Eye (tissue), 1 donor: ENCODE data around the gene CLK4.
A peak's percentile ranks its signal among the peaks of the same experiment; 100 is the strongest.

Source experiments
- DNase-seq: peaks from one replicate; pipeline ENCODE4 v3.0.0-alpha.2; 2015

Gene CLK4

DNA sequence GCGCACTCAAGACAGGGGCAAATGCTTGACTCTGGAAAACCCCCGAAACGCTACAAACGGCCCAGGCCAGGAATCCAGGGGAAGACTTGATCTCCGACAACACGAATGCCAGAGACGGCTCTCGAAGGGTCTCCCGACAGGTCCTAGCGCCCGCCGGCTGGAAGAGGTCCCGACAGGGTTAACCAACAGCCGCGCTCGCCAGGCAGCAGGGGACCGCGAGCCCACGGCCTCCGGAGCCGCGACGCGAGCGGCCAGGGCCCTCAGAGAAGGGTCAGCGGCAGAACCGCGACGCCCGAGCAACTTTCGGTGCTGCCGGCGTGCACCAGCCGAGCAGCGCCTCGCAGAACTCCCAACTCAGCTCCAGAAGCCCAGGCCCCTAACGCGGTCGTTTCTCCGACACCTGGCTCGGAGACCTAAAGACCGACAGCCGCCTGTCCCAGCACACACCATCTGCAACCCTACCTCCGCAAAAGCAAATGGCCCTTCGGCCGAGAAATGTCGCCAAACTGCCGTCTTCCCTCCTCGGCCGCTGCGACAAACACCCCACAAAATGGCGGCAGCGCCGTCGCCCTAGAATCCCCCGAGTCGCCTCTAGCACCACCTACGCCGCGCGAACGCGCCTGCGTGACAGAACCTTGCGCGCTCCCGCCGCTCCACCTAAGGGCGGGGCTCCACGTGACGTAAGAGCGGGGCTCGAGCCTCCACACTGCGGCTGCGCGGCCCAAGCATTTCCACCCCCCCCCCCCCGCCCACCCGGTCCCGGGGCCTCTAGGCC, at the start of gene CLK4:
Gene CLK4, minus strand, starts transcription at position 567 of the 775 bp plus-strand sequence. CDS start 3,634 bp downstream, outside the sequence.
- peak; percentile 98 for DNase-seq

DNA sequence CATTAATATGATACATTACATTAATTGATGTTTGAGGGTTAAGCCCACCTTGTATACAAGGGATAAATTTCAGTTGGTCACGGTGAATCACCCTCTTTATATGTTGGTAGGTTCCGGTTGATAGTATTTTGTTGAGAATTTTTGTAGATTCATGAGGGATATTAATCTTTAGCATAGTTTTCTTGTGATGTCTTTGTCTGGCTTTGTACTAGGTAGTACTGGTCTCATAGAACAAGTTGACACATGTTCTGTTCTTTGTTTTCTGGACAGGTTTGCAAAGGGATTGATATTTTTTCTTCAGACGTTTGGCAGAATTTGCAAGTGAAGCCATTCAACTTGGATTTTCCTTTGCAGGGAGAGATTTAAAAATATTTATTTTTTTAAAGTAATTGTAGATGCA, 49.1 kb upstream of the CLK4 start:
- DNase-seq: no peak

DNA sequence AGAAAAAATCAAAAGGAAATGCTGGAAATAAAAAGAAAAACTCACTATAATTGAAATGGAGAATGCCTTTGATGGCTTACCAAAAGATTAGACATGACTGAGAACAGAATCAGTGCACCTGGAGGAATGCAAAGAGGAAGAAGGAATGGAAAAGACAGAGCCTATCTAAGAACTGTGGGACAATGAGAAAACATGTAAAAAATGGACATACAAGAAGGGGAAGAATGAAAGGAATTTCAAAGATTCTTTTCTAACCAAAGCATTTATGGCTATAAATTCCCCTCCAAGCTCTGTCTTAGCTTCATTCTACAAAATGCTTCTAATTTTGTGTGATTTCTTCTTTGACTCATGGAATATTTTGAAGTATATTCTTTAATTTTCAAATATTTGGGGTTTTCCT, 47.5 kb upstream of the CLK4 start:
- no peak for DNase-seq

DNA sequence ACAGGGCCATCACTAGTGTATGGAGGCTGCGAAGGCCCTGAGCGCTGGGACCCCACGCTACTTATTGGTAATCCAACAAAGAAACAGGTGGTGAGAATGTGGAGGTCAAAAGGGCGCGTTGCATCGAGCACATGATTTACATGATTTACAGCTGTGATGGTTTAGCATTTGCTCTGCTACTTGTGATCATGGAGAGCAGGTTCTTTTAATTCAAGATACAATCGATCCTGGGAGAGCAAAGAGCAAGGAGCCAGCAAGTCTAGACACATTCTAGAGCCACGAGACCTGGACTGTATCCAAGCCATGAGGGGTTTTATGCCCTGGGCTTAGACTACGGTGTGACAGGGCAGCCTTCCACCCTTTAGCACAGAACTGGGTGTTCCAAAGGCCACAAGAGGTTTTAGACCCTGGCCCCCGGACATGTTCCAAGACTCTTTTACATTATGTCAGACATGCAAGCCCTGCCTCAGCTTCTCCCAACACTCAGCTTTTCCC, 47.0 kb upstream of the CLK4 start:
- DNase-seq: no peak

DNA sequence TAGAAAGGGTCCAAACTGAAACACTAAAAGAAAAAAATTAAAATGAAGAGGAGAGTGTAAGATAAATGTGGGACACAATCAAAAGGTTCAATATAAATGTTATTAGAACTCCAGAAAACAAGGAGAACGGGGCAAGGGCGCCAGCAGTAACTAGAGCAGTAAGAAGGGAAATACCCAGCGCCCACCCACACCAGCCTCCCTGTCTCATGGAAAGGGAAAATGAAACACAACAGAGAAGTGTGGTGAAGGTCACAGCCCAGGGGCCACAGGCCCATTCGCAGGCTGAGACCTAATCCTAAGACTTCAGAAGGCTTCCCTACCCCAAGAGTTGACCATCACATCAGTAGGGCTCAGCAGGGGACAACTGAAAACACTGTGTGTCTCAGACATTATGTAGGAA, 45.8 kb upstream of the CLK4 start:
- DNase-seq: no peak

DNA sequence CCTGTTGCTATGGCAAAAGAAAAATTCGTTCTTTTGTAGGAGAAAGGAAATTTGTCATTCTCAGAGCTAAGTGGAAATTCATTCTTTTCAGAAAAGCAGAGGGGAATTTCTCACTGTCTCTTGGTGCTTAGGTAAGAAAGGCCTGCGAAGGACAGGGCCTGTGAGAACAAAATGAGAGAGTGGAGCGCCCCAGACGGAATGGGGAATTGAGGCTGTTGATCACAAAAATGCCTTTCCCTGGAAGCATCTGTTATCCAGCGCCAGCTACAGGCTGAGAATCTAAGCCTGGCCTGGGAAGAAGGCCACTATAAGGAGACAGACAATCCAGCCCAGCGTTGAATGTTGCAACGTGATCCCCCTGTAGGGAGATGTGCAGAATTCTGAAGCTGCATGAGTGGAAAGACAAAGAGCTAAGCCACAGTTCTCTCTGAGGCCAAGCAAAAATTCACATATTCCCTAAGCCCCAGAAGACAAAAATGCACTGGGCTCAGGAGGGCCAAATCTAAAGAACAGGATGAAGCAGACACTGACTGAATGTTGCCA, 44.8 kb upstream of the CLK4 start:
- DNase-seq: peak; percentile 21

DNA sequence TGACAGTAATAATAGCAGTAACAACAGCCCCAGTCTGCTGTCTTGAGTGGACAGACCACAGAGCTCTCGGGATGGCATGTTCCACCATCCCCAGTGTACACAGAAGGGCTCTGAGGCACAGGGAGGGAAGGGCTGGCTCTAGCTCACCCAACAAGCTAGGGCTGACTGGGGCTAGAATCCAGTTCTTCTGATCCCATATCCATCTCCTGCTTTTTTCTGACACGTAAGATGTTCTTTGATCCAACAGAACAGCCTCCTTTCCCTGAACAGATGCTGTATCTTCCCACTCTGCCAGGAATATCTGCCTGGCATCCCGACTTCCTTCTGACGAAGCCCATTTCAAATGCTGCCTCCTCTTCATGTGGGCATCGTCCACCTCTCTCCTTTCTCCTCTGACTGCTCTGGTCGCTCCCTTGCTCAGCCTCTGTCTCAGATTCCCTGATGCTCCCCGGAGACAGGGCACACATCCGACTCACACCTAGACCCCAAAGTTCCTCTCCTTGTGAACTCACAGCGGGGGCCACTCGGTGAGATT, 43.6 kb upstream of the CLK4 start:
- no peak for DNase-seq

DNA sequence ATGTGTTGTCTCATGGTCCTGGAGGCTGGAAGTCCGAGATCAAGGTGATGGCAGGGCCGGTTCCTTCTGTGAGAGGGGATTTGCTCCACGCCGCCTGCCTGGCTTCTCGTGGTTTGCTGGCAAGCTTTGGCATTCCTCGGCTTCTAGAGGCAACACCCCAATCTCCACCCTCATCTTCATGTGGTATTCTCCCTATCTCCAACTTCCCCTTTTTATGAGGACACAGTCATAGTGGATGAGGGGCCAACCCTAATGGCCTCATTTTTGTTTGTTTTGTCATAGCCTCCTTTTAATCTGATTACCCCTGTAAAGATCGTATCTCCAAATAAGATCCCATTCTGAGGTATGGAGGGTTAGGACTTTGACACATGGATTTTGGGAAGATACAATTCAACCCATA, 41.7 kb upstream of the CLK4 start:
- no peak for DNase-seq

DNA sequence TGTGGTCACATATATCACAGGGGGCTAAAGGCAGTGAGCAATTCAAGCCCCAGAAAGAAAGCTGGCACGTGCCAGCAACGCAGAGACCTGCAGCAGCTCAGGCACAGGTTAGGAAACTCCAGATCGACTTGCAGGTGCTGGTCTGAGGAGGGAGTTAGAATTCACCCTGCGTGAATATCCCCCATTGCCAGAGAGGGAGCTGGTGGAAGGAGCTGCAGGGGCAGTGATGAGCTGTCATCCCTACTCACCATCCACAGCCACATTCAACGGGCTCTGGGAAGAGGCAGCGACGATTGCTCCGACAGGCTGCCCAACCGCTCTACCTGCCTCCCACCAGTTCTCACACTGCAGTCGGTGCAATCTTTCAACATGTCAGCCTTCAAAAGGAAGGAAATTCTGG, 40.8 kb upstream of the CLK4 start:
- no peak for DNase-seq

DNA sequence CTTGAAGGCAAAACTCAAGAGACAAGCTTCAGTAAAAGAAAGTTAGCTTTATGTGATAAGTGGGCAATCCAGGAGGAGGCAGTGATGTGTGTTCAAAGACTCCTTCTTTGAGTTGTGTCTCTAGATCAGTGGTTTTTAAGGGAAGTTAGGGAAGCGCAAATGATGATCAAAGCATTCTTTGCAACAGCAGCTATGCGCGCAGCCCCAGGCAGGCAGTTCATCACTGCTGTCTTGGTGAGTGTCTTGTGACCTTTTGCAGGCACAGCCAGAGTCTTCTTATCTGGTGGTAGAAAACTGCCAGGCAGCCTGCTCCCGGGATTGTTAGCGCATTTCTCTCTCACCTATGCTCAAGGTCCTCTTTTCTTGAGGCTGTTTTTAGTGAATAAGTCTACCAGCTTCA, 40.3 kb upstream of the CLK4 start:
- no peak for DNase-seq

DNA sequence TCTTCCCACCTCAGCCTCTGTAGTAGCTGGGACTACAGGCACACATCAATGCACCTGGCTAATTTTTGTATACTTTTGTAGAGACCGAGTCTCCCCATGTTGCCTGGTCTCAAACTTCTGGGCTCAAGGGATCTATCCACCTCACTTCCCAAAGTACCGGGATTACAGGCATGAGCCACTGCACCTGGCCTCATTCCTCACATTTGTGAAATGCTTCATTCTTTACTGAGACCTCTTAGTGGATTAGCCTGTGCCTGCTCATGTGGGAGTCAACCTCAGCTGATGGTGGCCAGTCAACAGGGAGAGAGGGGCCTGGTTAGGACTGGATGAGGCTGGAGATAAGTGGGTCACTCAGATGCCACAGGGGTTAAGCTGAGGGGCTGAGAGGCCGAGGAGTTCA, 37.3 kb upstream of the CLK4 start:
- no peak for DNase-seq

DNA sequence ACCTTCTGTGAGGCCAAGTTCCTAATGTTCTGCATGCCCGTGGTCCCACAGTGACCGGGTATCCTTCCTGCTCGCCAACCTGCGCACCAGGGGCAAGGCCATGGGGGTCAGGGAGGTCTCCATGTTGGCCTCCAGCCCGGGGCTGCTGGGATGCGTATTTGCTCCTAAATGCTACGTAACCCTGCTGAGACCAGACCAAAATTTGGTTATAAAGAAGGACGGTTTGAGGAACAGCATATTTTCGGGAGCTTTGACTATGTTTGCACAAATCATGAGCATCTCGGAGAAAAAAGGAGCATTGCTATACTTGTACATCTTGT, 35.7 kb upstream of the CLK4 start:
- no peak for DNase-seq

DNA sequence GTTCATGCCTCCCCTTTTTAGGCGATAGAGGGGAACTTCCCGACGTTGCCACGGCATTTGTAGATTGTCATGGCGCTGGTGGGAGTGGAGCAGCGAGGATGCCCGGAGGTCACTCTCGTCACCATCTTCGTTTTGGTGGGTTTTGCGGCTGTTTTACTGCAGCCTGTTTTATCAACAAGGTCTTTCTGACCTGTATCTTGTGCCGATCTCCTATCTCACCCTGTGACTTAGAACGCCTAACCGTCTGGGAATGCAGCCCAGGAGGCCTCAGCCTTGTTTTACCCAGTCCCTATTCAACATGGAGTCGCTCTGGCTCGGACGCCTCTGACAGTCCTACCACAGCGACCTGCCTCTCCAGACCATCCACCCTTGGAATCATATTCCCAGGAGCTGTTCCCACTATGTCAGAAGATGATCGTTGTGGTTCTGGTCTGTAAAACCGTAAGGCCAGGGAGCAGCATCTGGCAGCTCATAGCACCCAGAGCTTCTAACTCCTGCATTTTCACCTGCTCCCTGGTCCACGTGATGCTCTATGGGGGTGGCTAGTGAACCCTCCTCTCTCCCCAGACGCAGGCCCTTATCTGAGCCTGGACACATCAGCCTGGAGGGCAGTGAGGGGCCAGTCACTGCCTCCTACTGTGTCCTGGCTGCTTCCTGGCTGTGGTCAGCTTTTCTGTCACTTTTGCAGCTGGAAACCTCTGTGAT, 35.1 kb upstream of the CLK4 start:
- no peak for DNase-seq

DNA sequence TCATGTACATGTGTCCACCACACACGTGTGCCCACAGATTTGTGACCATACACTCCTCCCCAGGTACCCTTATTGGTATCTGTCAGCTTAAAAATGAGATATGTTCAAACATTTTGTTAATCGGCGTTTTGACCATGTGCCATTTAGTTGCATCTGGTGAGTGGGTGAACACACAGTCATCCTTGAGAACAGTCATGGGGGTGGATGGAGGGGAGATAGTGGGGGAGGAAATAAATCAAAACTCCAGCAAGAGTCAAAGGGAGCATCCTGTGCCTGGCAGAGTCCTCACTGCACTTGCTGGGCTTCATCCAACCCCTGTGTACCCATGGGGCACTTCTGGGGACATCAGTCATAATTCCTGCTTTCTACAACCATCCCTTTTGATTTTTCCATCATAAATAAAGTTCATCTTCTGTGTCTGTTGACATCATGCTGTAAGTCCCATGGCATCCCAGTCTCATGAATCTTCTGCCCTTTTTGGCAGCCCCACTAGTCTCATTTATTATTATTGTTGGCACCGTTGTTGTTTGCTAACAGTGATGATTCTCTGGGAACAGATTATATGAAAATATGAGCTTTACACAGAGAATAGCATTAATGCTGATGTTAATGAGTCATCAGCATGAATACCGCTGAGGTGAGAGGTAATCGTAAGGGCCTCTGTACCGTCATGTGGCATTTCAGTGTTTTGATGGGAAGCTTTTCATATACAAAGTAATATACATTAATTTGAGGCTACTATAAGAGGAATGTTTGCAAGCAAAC, 24.4 kb upstream of the CLK4 start:
- no peak for DNase-seq

DNA sequence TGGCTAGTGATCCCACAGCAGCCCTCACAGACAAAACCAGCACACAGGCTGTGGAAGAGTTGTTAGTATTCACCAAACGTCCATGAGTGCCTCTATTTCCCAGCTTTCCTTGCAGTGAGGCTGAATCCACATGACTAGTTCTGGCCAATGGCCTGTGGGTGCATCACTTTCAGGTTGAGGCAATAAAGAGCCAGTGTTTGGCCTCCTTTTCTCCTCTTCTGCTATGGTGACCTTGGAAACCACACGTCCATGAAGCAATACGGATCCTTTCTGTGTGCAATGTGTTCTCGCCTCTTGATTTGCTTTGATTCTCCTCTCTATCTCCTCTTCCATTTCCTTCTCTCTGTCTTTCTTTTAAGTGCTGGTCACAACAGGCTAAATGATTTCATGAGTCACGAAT, 23.4 kb upstream of the CLK4 start:
- DNase-seq: no peak

DNA sequence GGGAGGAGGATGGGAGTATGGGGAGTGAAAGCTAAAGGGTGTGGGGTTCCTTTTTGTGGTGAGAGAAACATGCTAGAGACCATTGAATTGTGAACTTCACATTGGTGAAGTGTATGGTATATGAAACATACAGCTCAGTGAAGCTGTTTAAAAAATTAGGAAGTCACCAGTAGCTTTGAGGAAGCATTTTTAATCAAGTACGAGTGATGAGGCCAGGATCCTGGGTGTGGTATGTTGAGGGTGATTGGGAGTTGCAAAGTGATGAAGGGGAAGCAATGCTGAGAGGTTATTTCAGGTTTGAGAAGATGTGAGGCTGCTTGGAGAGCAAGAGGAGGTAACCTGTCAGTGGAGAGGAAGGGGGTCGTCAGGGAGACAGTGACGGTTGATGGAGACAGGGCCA, 22.7 kb upstream of the CLK4 start:
- no peak for DNase-seq

DNA sequence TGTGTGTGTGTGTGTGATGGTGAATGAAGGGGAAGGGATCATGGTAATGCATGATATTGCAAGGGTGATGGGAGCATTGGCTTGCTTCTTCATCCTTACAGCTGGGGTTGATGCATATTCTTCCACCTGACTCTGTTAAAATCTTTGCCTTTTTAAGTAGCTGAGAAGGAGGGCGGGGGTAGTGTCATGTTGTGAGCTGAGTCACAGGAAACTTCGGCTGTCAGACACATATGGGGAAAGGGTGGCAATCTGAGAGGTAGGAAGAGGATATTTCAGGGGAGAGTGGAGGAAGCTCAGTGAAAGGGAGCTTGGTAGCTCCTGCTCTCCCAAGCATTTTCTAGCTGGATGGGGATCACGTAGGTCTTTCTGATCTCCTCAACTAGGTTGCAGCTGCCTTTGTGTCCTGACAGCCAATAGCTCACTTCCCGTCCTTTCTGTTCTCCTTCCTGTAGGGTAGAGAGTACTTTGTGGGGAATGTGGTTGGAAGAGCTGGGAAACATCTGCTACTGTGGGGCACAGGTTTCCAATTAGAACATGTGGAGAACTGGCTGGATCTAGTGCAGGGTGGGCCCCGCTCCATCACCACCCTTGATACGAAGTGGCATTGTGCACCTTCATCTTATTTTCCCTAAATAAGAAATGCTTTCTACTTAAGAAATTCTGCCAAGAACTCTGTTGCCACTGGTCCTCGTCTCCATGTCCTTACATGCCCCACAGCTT, 18.1 kb upstream of the CLK4 start:
- DNase-seq: no peak

DNA sequence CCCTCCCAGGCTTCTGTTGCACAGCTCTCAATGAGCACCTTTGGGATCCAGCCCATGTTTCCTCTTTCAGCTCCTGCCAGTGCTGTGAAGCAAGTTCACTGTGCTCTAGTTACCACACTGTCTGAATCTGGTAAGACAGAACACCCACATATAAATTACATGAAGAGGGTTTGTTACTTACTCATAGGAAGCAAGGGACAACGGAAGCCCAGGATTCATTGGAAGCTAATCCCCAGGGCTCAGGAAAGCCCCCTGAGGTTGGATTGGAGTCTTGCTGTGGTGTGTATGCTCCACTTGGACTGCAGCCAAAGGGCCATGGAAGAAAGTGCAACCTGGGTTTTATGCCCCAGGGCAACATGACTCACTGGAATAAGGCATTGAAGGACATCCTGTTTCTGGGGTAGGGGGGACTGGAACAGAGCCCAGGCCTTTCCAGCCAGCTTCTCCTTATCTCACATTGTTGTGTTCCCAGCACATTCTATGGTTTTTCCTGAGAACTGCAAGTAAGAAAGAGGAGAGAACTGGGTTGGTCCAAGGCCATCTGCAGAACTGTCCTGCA, 15.6 kb upstream of the CLK4 start:
- peak; percentile 47 for DNase-seq

DNA sequence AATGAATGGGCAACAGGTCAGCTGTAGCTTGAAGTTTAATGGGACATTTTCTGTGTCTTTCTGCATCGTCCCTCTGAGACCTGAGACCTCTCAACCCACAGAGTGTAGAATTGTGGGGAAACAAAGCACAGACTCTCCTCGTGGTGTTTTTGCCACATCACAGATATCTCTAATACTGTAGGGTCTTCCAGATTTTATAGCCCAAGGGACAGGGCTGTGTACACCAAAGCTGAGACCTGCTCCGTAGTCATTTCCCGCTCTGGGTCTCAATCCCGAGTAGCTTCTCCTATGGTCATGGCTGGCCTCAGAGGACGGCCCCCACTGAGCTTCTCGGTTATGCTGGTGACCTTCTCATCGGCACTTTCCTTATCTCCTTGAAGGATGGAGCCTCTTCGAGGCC, 14.9 kb upstream of the CLK4 start:
- DNase-seq: no peak

DNA sequence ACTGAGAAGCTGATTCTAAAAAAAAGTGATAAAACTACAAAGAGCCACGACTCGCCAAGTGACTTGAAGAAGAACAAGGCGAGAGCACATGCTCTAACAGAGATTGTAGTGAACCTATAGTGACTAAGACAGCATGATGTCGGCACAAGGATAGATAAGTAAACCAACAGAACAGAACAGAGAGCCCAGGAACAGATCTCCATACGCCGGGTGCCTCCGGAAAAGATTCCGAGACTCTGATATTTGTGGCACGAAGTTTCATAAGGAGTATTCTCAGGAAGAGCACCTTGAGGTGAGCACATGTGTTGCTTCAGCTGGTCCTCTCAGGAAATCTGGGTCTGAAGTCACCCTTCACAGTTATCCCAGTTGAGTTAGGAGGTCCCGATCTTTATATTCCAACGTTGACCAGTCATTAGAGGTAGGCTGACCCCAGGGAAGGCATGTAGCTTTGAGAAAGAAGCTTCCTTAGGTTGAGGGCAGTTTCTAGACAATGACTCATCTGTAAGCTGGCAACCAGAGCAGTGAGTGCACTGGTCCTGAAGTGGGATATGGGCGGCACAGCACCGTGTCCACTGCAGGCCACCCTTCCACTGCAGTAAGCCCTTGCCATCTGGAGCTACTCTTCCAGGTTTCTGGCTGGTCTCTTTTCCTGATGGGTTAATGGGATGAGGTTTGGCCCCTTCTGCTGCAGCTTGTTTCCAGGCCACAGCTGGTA, 13.6 kb upstream of the CLK4 start:
- no peak for DNase-seq

DNA sequence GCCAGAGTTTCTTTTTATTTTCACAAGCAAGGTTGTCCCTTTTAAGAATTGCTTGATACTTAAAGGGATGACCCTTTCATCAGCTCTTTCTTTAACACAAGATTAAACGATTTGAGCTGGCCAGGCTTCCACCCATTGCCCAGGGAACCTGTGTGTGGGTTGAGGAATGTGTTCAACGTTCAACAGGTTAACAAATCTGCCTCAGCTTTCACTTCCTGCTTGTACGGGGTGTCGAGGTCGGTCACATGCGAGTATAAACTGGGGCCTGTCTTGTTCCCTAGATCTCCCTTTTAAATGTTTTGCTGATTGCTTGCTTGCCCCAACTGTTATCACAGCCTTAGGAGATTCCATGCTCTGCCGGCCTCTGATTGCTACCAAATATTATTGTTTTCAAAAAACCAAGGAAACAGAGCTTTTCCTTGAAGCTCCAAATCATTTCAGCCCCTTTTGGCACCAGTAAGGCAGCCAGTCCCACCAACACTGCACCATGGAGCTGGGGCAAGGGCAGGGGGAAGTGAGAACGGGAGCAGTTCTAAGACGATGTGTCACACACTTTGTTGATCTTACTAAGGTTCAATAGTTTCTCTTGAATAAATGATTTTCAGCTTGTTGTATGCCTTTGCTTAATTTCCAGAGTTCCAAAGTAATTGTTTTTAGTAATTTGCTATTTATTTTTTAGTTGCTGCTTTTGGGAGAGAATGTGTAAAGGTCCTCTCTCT, 10.7 kb upstream of the CLK4 start:
- no peak for DNase-seq
